Measurements from ENCODE around the gene ASB15. TPM values are rescaled to one million over a fixed set of nuclear protein-coding genes. Genes with fewer than 3 reads are reported as not detected.

Gene ASB15
- total and polyA plus RNA-seq, 10 donors: 0.03 TPM; not detected in 9

GRCh38 chr7:123681561-123681960 is 79.9 kb downstream of the ASB15 start:
- peaks cover 0 to 21% (median 8%) of the 10 kb centered on the region in 6 donors for H3K4me1 ChIP-seq
- intact Hi-C loops (cut with DNase I; ENCODE audit: low total_unique reads): loop anchor here (5.0 kb wide), 1 partner anchor 186 kb away; no protein-coding TSS in a partner anchor
- WGBS, 5 donors: 65 to 96% (median 76%) methylated on average over 2 of the region's 2 CpGs

GRCh38 chr7:123682690-123683089 is 81.1 kb downstream of the ASB15 start:
- WGBS, 5 donors: 88 to 98% (median 93%) methylated on average over 1 of the region's 1 CpG
- TF ChIP-seq POLR2AphosphoS5 (IDR thresholded peaks at IDR 0.05): no peak
- TF ChIP-seq CTCF (IDR thresholded peaks at IDR 0.05 in 8 of 11, conservative IDR thresholded peaks at IDR 0.05 in 3 of 11): peak in 7 of 11 experiments; percentile 34 to 57 (median 52)
- Histone ChIP-seq H3K9me3 (no peaks in the 10 kb centered on the region), H3K36me3 (peaks cover 0 to 61% (median 16%) of the 10 kb centered on the region in 6 donors), H3K4me3 (no peak overlapping the region), H3K4me1 (peaks cover 0 to 21% (median 8%) of the 10 kb centered on the region in 6 donors), H3K27me3 (replicated peaks in 1 of 7) (no peaks in the 10 kb centered on the region), H3K27ac (no peak overlapping the region)
- intact Hi-C loops (cut with DNase I; ENCODE audit: low total_unique reads): loop anchor here (5.0 kb wide), 1 partner anchor 185 kb away; no protein-coding TSS in a partner anchor
- no peak for DNase-seq

More at GRCh38 chr7:123681561-123681960, 79.9 kb downstream of the ASB15 start:
- no peaks in the 10 kb centered on the region for H3K27me3 ChIP-seq (replicated peaks in 1 of 7)
- no peak for DNase-seq
- TF ChIP-seq CTCF (IDR thresholded peaks at IDR 0.05 in 8 of 11, conservative IDR thresholded peaks at IDR 0.05 in 3 of 11) (no peak), POLR2A (IDR thresholded peaks at IDR 0.05) (no peak), POLR2AphosphoS5 (IDR thresholded peaks at IDR 0.05) (no peak)
- peak overlapping the region in 1 of 8 donors; percentile 5 for H3K27ac ChIP-seq
- peaks cover 0 to 50% (median 12%) of the 10 kb centered on the region in 6 donors for H3K36me3 ChIP-seq
- no peaks in the 10 kb centered on the region for H3K9me3 ChIP-seq
- H3K4me3 ChIP-seq: no peak overlapping the region

GRCh38 chr7:123687161-123687560 is 85.5 kb downstream of the ASB15 start:
- TF ChIP-seq POLR2AphosphoS5 (IDR thresholded peaks at IDR 0.05) (no peak), POLR2A (IDR thresholded peaks at IDR 0.05) (no peak), CTCF (IDR thresholded peaks at IDR 0.05 in 8 of 11, conservative IDR thresholded peaks at IDR 0.05 in 3 of 11) (no peak)

GRCh38 chr7:123687727-123688126 is 86.1 kb downstream of the ASB15 start:
- 93 to 98% (median 98%) methylated on average over 1 of the region's 1 CpG for WGBS, 5 donors
- TF ChIP-seq POLR2A (IDR thresholded peaks at IDR 0.05) (no peak), CTCF (IDR thresholded peaks at IDR 0.05 in 8 of 11, conservative IDR thresholded peaks at IDR 0.05 in 3 of 11) (no peak), POLR2AphosphoS5 (IDR thresholded peaks at IDR 0.05) (no peak)
- H3K4me1 ChIP-seq: peaks cover 0 to 2% (median 0%) of the 10 kb centered on the region in 6 donors

More at GRCh38 chr7:123687161-123687560, 85.5 kb downstream of the ASB15 start:
- peaks cover 0 to 8% (median under 1%) of the 10 kb centered on the region in 6 donors for H3K4me1 ChIP-seq
- peaks cover 0 to 89% (median 21%) of the 10 kb centered on the region in 6 donors for H3K36me3 ChIP-seq
- no peaks in the 10 kb centered on the region for H3K27me3 ChIP-seq (replicated peaks in 1 of 7)
- H3K4me3 ChIP-seq: no peak overlapping the region
- 92 to 99% (median 94%) methylated on average over 2 of the region's 2 CpGs for WGBS, 5 donors
- H3K27ac ChIP-seq: no peak overlapping the region
- no peak for DNase-seq
- H3K9me3 ChIP-seq: no peaks in the 10 kb centered on the region
- intact Hi-C loops (cut with DNase I; ENCODE audit: low total_unique reads): no loop called here

More at GRCh38 chr7:123687727-123688126, 86.1 kb downstream of the ASB15 start:
- no peak for DNase-seq
- H3K4me3 ChIP-seq: no peak overlapping the region
- peaks cover 0 to 92% (median 24%) of the 10 kb centered on the region in 6 donors for H3K36me3 ChIP-seq
- H3K27me3 ChIP-seq (replicated peaks in 1 of 7): no peaks in the 10 kb centered on the region
- no peaks in the 10 kb centered on the region for H3K9me3 ChIP-seq
- no peak overlapping the region for H3K27ac ChIP-seq
- intact Hi-C loops (cut with DNase I; ENCODE audit: low total_unique reads): no loop called here

Other genes starting within 250 kb of the ASB15 start
- gene IQUB, start 67.2 kb upstream of the ASB15 start, total RNA-seq: 1 to 10 TPM in 1 of 7 donors, under 1 TPM in 6; 0.16 to 1.0 (median 0.43) TPM
- under 1 TPM; 0.05 to 0.07 (median 0.06) TPM for gene IQUB, start 67.2 kb upstream of the ASB15 start, polyA plus RNA-seq
- gene NDUFA5, start 44.0 kb upstream of the ASB15 start, total RNA-seq: 10 to 100 TPM; 40.6 to 60.5 (median 48.8) TPM
- gene NDUFA5, start 44.0 kb upstream of the ASB15 start, polyA plus RNA-seq: 10 to 100 TPM; 67.4 to 85.2 (median 76.0) TPM
- not detected for gene LMOD2, start 54.0 kb downstream of the ASB15 start, total RNA-seq
- gene LMOD2, start 54.0 kb downstream of the ASB15 start, polyA plus RNA-seq: under 1 TPM in 1 of 3 donors, not detected in 2; 0.03 TPM
- 10 to 100 TPM; 19.8 to 31.0 (median 28.8) TPM for gene WASL, start 147.2 kb downstream of the ASB15 start, total RNA-seq
- gene WASL, start 147.2 kb downstream of the ASB15 start, polyA plus RNA-seq: 10 to 100 TPM in 1 of 3 donors, 1 to 10 TPM in 2; 5.3 to 12.6 (median 7.3) TPM
- under 1 TPM in 1 of 7 donors, not detected in 6; 0.26 TPM for gene HYAL4, start 243.3 kb downstream of the ASB15 start, total RNA-seq
- not detected for gene HYAL4, start 243.3 kb downstream of the ASB15 start, polyA plus RNA-seq

Measured in spleen (tissue), 11 donors.